Uterus (tissue), 2 donors: ENCODE data around the gene MEIS1.

ENCODE experiments used
- CTCF ChIP-seq, 4 experiments: fragments of 200-600 bp in 2 of 4; fragments of 450-650 bp in 2 of 4; sonication (generic) in 2 of 4; IDR thresholded peaks; one replicate each; pipeline ENCODE4 v1.5.1; 2016 to 2019; ENCODE audit warnings: antibody characterized with exemption in 4 of 4, mild to moderate bottlenecking in 2 of 4, moderate library complexity in 1 of 4
- POLR2A ChIP-seq, 2 donors: fragments of 450-650 bp; IDR thresholded peaks; one replicate each; pipeline ENCODE4 v1.6.1; 2016; ENCODE audit warnings: antibody characterized with exemption in 2 of 2, mild to moderate bottlenecking in 1 of 2, moderate library complexity in 1 of 2

GRCh38 chr2:66445925-66446871 is 11.3 kb downstream of the MEIS1 start:
- TF ChIP-seq CTCF (IDR thresholded peaks at IDR 0.05) = no peak
- TF ChIP-seq POLR2A (IDR thresholded peaks at IDR 0.05) = peak in 1 of 2 donors; percentile 17
